PC-9 (cell line): ENCODE measurements around the gene OR5P2. TPM values are rescaled to one million over a fixed set of nuclear protein-coding genes. Genes with fewer than 3 reads are reported as not detected.

Experiments
- BruUV-seq: library from RNA; stranded (reverse); fragments of 400-500 nt; replicated peaks from 2 replicates; lab custom pipeline; 2021; lab: Mats Ljungman, UMichigan
- CTCF ChIA-PET: fragments of 300-600 bp; sonication (Branson Sonifier 250); formaldehyde crosslinking; loops from one replicate; lab custom pipeline; 2022; ENCODE audit warnings: antibody characterized with exemption; lab: Charles Lee
- POLR2A ChIA-PET: fragments of 300-600 bp; sonication (Branson Sonifier 250); formaldehyde crosslinking; loops from one replicate; lab custom pipeline; 2022; ENCODE audit warnings: antibody characterized with exemption; ENCODE audit not compliant: unreplicated experiment; lab: Charles Lee
- DNase-seq, 2 experiments: peaks; one replicate each; pipeline versions ENCODE4 v3.0.0 to v3.0.0-alpha.2; 2015 to 2022; ENCODE audit warnings: mixed read lengths in 1 of 2
- H2AFZ ChIP-seq: fragments of 200-600 bp; sonication (generic); 2 replicates; pipeline ENCODE4 v1.8.1; 2017; ENCODE audit warnings: antibody characterized with exemption
- H3F3A ChIP-seq: fragments of 200-600 bp; sonication (generic); 2 replicates; pipeline ENCODE4 v1.8.1; 2017; ENCODE audit warnings: antibody characterized with exemption, mild to moderate bottlenecking, low read depth; ENCODE audit not compliant: insufficient read depth
- H3K27ac ChIP-seq: fragments of 200-600 bp; sonication (generic); 2 replicates; pipeline ENCODE4 v1.6.1; 2016; ENCODE audit warnings: mixed run types
- H3K27me3 ChIP-seq: fragments of 200-600 bp; sonication (generic); 2 replicates; pipeline ENCODE4 v1.6.1; 2016; ENCODE audit warnings: low read depth, mixed run types; ENCODE audit not compliant: insufficient read depth
- H3K36me3 ChIP-seq: fragments of 200-600 bp; sonication (generic); 2 replicates; pipeline ENCODE4 v1.6.1; 2016; ENCODE audit warnings: low read depth, mixed run types
- H3K4me1 ChIP-seq: fragments of 200-600 bp; sonication (generic); replicated peaks from 2 replicates; pipeline ENCODE4 v1.6.1; 2016; ENCODE audit warnings: mixed run types; ENCODE audit not compliant: insufficient read depth
- H3K4me2 ChIP-seq: fragments of 200-600 bp; sonication (generic); 2 replicates; pipeline ENCODE4 v1.6.1; 2017; ENCODE audit warnings: mixed run types
- H3K4me3 ChIP-seq: fragments of 200-600 bp; sonication (generic); 2 replicates; pipeline ENCODE4 v1.6.1; 2016; ENCODE audit warnings: mixed run types
- H3K79me2 ChIP-seq: fragments of 200-600 bp; sonication (generic); 2 replicates; pipeline ENCODE4 v1.6.1; 2017; ENCODE audit warnings: low read depth, mixed run types
- H3K9me2 ChIP-seq: fragments of 200-600 bp; sonication (generic); 2 replicates; pipeline ENCODE4 v1.8.1; 2017; ENCODE audit warnings: mild to moderate bottlenecking; ENCODE audit not compliant: insufficient read depth
- H3K9me3 ChIP-seq: fragments of 200-600 bp; sonication (generic); 2 replicates; pipeline ENCODE4 v1.8.1; 2016; ENCODE audit warnings: low read depth; ENCODE audit not compliant: insufficient read depth
- H4K20me1 ChIP-seq: fragments of 200-600 bp; sonication (generic); 2 replicates; pipeline ENCODE4 v1.8.1; 2017; ENCODE audit not compliant: insufficient read depth
- CTCF ChIP-seq: fragments of 200-600 bp; sonication (generic); conservative IDR thresholded peaks from 2 replicates; pipeline ENCODE4 v1.6.1; 2017; ENCODE audit warnings: mixed run types, antibody characterized with exemption, mild to moderate bottlenecking, moderate library complexity
- EZH2 ChIP-seq: fragments of 200-600 bp; sonication (generic); IDR thresholded peaks from 2 replicates; pipeline ENCODE4 v1.8.0; 2017; ENCODE audit warnings: antibody characterized with exemption, low read depth
- intact Hi-C: fragments of 100-400 bp; cut with micrococcal nuclease; formaldehyde crosslinking; loops from one replicate; pipeline ENCODE4 v1.10.0; 2022; ENCODE audit not compliant: unreplicated experiment
- total RNA-seq: library from RNA; stranded (reverse); gene quantifications from 2 replicates; pipeline ENCODE4 v1.2.3, GENCODE V29; 2021

Gene OR5P2
- total RNA-seq, 1 experiment from 2014 or later: 2.5 TPM

GRCh38 chr11:7759010-7759409 lies 37.7 kb downstream of the OR5P2 start:
- DNase-seq: no peak
- no peak for TF ChIP-seq EZH2
- TF ChIP-seq CTCF: no peak
- Histone ChIP-seq H2AFZ (no peak overlapping the region), H3K36me3 (no peaks in the 10 kb centered on the region), H3K9me3 (no peaks in the 10 kb centered on the region), H3K27me3 (no peaks in the 10 kb centered on the region), H3K79me2 (no peaks in the 10 kb centered on the region), H3K4me2 (no peak overlapping the region), H3K27ac (no peak overlapping the region), H4K20me1 (no peaks in the 10 kb centered on the region), H3K4me1 (no peaks in the 10 kb centered on the region), H3F3A (no peaks in the 10 kb centered on the region), H3K4me3 (no peak overlapping the region), H3K9me2 (no peaks in the 10 kb centered on the region)
- no TSS peak for BruUV-seq
- ChIA-PET POLR2A (no interaction called here), CTCF (no interaction called here)
- intact Hi-C loops: no loop called here

GRCh38 chr11:7749456-7749855 lies 47.3 kb downstream of the OR5P2 start:
- no peak for TF ChIP-seq CTCF
- TF ChIP-seq EZH2: no peak
- Histone ChIP-seq H3K9me2 (no peaks in the 10 kb centered on the region), H2AFZ (no peak overlapping the region), H3K9me3 (no peaks in the 10 kb centered on the region), H3K27me3 (no peaks in the 10 kb centered on the region), H3K36me3 (no peaks in the 10 kb centered on the region), H3K79me2 (no peaks in the 10 kb centered on the region), H3K4me2 (no peak overlapping the region), H4K20me1 (no peaks in the 10 kb centered on the region), H3K4me1 (no peaks in the 10 kb centered on the region), H3K27ac (no peak overlapping the region), H3F3A (no peaks in the 10 kb centered on the region), H3K4me3 (no peak overlapping the region)
- POLR2A ChIA-PET: no interaction called here
- DNase-seq: no peak
- no TSS peak for BruUV-seq
- CTCF ChIA-PET: no interaction called here
- intact Hi-C loops: no loop called here

Other genes starting within 250 kb of the OR5P2 start
- 13.2 and 16.7 TPM in 2 replicates for gene CYB5R2, start 123.4 kb downstream of the OR5P2 start, total RNA-seq
- gene OVCH2, start 90.5 kb downstream of the OR5P2 start, total RNA-seq: 4.8 and 5.3 TPM in 2 replicates
- gene OR5P3, start 33.9 kb upstream of the OR5P2 start, total RNA-seq: 2.3 and 5.1 TPM in 2 replicates
- not detected in 2 replicates for gene OR10A6, start 134.3 kb upstream of the OR5P2 start, total RNA-seq
- not detected in 2 replicates for gene OR10A3, start 144.8 kb upstream of the OR5P2 start, total RNA-seq
- 0.96 and 1.6 TPM in 2 replicates for gene NLRP10, start 168.5 kb upstream of the OR5P2 start, total RNA-seq
- gene EIF3F, start 190.4 kb upstream of the OR5P2 start, total RNA-seq: 191 and 195 TPM in 2 replicates